WTC11 (cell line): Measurements from ENCODE around the gene RNASE11. TPM values are rescaled to one million over a fixed set of nuclear protein-coding genes. Genes with fewer than 3 reads are reported as not detected.

ENCODE experiments used
- ATAC-seq: fragments of 200-7000 bp; cut with Tn5 transposase; 2 replicates; pipeline ENCODE4 v1.10.0; 2021; ENCODE audit warnings: mild to moderate bottlenecking, moderate library complexity
- CTCF ChIA-PET: fragments of 300-600 bp; sonication (Branson Sonifier 250); formaldehyde crosslinking; loops from one replicate; lab custom pipeline; 2021; ENCODE audit warnings: antibody characterized with exemption; lab: Charles Lee
- POLR2A ChIA-PET: fragments of 350-600 bp; sonication (Branson Sonifier 250); formaldehyde crosslinking; loops from one replicate; lab custom pipeline; 2021; ENCODE audit warnings: antibody characterized with exemption; lab: Charles Lee
- DNase-seq: peaks from one replicate; pipeline ENCODE4 v3.0.0; 2021; ENCODE audit warnings: low spot score
- H3K27ac Mint-ChIP-seq: 2 replicates; pipeline ENCODE4 v1.8.0; 2021; ENCODE audit warnings: mixed read lengths
- H3K27me3 Mint-ChIP-seq: 2 replicates; pipeline ENCODE4 v1.8.0; 2021; ENCODE audit warnings: low read depth, mild to moderate bottlenecking, moderate library complexity, mixed read lengths
- H3K36me3 Mint-ChIP-seq: 2 replicates; pipeline ENCODE4 v1.8.0; 2021; ENCODE audit warnings: mixed read lengths
- H3K4me1 Mint-ChIP-seq: 2 replicates; pipeline ENCODE4 v1.8.0; 2022; ENCODE audit warnings: mixed read lengths
- H3K4me3 Mint-ChIP-seq: 2 replicates; pipeline ENCODE4 v1.8.0; 2021; ENCODE audit warnings: mild to moderate bottlenecking, moderate library complexity, mixed read lengths
- H3K9me3 Mint-ChIP-seq: 2 replicates; pipeline ENCODE4 v1.8.0; 2021; ENCODE audit warnings: mixed read lengths
- ATF6 ChIP-seq: sonication (generic); formaldehyde crosslinking; IDR thresholded peaks from 2 replicates; pipeline ENCODE4 v1.8.1; 2023; ENCODE audit warnings: mild to moderate bottlenecking, missing genetic modification reagents
- CBFB ChIP-seq: sonication (generic); formaldehyde crosslinking; IDR thresholded peaks from 2 replicates; pipeline ENCODE4 v1.8.1; 2022; ENCODE audit warnings: mild to moderate bottlenecking, low read depth, missing genetic modification reagents
- CDX4 ChIP-seq: fragments of 250-450 bp; sonication (Bioruptor Pico); IDR thresholded peaks from 2 replicates; pipeline ENCODE4 v1.9.0; 2021; ENCODE audit warnings: moderate library complexity, mild to moderate bottlenecking, inconsistent platforms, borderline replicate concordance
- EMX1 ChIP-seq: fragments of 250-450 bp; sonication (Bioruptor Pico); IDR thresholded peaks from 2 replicates; pipeline ENCODE4 v1.8.0; 2021; ENCODE audit warnings: mild to moderate bottlenecking
- GABPB1 ChIP-seq: sonication (generic); formaldehyde crosslinking; IDR thresholded peaks from 2 replicates; pipeline ENCODE4 v1.8.1; 2023; ENCODE audit warnings: mild to moderate bottlenecking, missing genetic modification reagents
- JUN ChIP-seq: sonication (generic); formaldehyde crosslinking; IDR thresholded peaks from 2 replicates; pipeline ENCODE4 v1.8.0; 2023; ENCODE audit warnings: mild to moderate bottlenecking, missing genetic modification reagents
- NFE2L1 ChIP-seq: sonication (generic); formaldehyde crosslinking; IDR thresholded peaks from 2 replicates; pipeline ENCODE4 v1.8.1; 2023; ENCODE audit warnings: missing genetic modification reagents
- NFYB ChIP-seq: sonication (generic); formaldehyde crosslinking; conservative IDR thresholded peaks from 2 replicates; pipeline ENCODE4 v1.8.0; 2022; ENCODE audit warnings: low read depth, missing genetic modification reagents
- SP1 ChIP-seq: sonication (generic); formaldehyde crosslinking; conservative IDR thresholded peaks from 2 replicates; pipeline ENCODE4 v1.8.1; 2022; ENCODE audit warnings: missing genetic modification reagents
- ZMAT4 ChIP-seq: fragments of 250-450 bp; sonication (Bioruptor Pico); IDR thresholded peaks from 2 replicates; pipeline ENCODE4 v1.9.0; 2021; ENCODE audit warnings: mild to moderate bottlenecking
- total RNA-seq: library from RNA; stranded (reverse); gene quantifications from 3 replicates; pipeline ENCODE4 v1.2.3, GENCODE V29; 2021
- TF ChIP-seq, protein P1 (sequence below): sonication (generic); formaldehyde crosslinking; IDR thresholded peaks from 2 replicates; pipeline ENCODE4 v1.8.1; 2022; ENCODE audit warnings: missing genetic modification reagents, borderline replicate concordance
- TF ChIP-seq, protein P2 (sequence below): sonication (generic); formaldehyde crosslinking; IDR thresholded peaks from 2 replicates; pipeline ENCODE4 v1.8.0; 2023; ENCODE audit warnings: mild to moderate bottlenecking, missing genetic modification reagents
- TF ChIP-seq, protein P3 (sequence below): fragments of 200-600 bp; IDR thresholded peaks from 2 replicates; pipeline ENCODE4 v1.8.0; 2022; ENCODE audit warnings: antibody characterized with exemption
- TF ChIP-seq, protein P4 (sequence below): sonication (generic); formaldehyde crosslinking; IDR thresholded peaks from 2 replicates; pipeline ENCODE4 v1.8.0; 2022; ENCODE audit warnings: mild to moderate bottlenecking, missing genetic modification reagents

RNASE11 gene
- total RNA-seq, 1 experiment from 2014 or later = not detected

GRCh38 chr14:20611277-20611676 lies 23.5 kb upstream of the RNASE11 start (continued):
- TF ChIP-seq CDX4 (CRISPR knock-in tag) = no peak

GRCh38 chr14:20610002-20610765 lies 22.4 kb upstream of the RNASE11 start:
- Mint-ChIP-seq H3K27me3 (no peaks in the 10 kb centered on the region), H3K4me3 (no peak overlapping the region), H3K4me1 (peaks cover 18% of the 10 kb centered on the region), H3K27ac (no peak overlapping the region), H3K36me3 (no peaks in the 10 kb centered on the region), H3K9me3 (no peaks in the 10 kb centered on the region)
- peak; percentile 88 for DNase-seq
- ATAC-seq = peak; percentile 20
- TF ChIP-seq GABPB1 (CRISPR knock-in tag) (peak; percentile 56), ZMAT4 (CRISPR knock-in tag) (0 out of 2 replicates have a peak, but pooled peaks have one; percentile 23), SP1 (CRISPR knock-in tag) (peak; percentile 33; the same call in 1 of the 2 replicates)
- TF ChIP-seq, protein P1, sequence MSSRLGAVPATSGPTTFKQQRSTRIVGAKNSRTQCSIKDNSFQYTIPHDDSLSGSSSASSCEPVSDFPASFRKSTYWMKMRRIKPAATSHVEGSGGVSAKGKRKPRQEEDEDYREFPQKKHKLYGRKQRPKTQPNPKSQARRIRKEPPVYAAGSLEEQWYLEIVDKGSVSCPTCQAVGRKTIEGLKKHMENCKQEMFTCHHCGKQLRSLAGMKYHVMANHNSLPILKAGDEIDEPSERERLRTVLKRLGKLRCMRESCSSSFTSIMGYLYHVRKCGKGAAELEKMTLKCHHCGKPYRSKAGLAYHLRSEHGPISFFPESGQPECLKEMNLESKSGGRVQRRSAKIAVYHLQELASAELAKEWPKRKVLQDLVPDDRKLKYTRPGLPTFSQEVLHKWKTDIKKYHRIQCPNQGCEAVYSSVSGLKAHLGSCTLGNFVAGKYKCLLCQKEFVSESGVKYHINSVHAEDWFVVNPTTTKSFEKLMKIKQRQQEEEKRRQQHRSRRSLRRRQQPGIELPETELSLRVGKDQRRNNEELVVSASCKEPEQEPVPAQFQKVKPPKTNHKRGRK (CRISPR knock-in tag) = no peak
- POLR2A ChIA-PET = interaction anchor here (0.6 kb wide), 1 partner anchor 204 kb away, joined by 4 read pairs; no protein-coding TSS in a partner anchor
- CTCF ChIA-PET = interaction anchor here (0.6 to 5.2 kb wide), 16 partner anchors 10 to 282 kb away, joined by 3 to 64 read pairs (median 6); partner anchors contain the start of genes APEX1, OSGEP, PARP2 and PIP4P1

DNA sequence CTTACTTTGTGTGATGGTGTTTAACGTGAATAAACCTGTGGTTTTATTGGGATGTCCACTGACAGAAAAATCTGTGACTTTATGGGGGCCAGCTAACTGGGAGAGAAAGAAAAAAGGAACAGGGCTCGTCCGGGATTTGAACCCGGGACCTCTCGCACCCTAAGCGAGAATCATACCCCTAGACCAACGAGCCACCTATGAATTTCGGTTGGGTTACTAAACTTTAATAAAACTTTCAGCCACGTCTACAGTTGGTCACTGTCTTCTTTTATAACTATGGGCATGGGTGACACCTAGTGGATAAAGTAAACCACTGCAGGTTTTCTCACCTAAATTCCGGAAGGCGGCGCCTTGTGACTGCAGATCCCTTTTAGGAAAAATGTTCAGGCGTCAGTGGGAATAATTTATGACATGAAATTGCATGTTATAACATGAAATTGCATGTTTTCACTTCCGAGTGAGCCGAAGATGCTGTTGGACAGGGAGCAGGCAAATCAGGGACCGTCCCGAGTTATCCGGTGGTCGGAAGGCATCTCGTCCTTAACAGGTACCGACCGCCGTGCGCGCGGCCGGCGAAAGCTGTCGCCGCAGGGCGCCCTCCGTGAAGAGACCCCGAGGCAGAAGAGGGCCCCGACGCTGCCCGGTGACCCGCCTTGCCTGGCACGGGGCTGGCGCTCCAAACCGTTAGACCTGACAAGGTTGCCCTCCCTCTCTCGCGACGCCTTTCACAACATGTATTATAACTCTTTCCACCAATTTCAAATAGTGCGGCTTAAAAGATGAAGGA lies 21.6 kb upstream of the RNASE11 start:
- DNase-seq = peak; percentile 59
- POLR2A ChIA-PET = interaction anchor here (0.6 to 1.7 kb wide), 5 partner anchors 140 to 286 kb away, joined by 3 to 11 read pairs (median 3); partner anchors contain the start of genes PARP2, PIP4P1 and PNP
- no peaks in the 10 kb centered on the region for H3K36me3 Mint-ChIP-seq
- TF ChIP-seq, protein P2, sequence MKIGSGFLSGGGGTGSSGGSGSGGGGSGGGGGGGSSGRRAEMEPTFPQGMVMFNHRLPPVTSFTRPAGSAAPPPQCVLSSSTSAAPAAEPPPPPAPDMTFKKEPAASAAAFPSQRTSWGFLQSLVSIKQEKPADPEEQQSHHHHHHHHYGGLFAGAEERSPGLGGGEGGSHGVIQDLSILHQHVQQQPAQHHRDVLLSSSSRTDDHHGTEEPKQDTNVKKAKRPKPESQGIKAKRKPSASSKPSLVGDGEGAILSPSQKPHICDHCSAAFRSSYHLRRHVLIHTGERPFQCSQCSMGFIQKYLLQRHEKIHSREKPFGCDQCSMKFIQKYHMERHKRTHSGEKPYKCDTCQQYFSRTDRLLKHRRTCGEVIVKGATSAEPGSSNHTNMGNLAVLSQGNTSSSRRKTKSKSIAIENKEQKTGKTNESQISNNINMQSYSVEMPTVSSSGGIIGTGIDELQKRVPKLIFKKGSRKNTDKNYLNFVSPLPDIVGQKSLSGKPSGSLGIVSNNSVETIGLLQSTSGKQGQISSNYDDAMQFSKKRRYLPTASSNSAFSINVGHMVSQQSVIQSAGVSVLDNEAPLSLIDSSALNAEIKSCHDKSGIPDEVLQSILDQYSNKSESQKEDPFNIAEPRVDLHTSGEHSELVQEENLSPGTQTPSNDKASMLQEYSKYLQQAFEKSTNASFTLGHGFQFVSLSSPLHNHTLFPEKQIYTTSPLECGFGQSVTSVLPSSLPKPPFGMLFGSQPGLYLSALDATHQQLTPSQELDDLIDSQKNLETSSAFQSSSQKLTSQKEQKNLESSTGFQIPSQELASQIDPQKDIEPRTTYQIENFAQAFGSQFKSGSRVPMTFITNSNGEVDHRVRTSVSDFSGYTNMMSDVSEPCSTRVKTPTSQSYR (CRISPR knock-in tag) = no peak
- TF ChIP-seq EMX1 (CRISPR knock-in tag) (no peak), JUN (no peak), NFYB (CRISPR knock-in tag) (no peak), ATF6 (no peak), CBFB (CRISPR knock-in tag) (no peak), NFE2L1 (CRISPR knock-in tag) (no peak)
- TF ChIP-seq, protein P3, sequence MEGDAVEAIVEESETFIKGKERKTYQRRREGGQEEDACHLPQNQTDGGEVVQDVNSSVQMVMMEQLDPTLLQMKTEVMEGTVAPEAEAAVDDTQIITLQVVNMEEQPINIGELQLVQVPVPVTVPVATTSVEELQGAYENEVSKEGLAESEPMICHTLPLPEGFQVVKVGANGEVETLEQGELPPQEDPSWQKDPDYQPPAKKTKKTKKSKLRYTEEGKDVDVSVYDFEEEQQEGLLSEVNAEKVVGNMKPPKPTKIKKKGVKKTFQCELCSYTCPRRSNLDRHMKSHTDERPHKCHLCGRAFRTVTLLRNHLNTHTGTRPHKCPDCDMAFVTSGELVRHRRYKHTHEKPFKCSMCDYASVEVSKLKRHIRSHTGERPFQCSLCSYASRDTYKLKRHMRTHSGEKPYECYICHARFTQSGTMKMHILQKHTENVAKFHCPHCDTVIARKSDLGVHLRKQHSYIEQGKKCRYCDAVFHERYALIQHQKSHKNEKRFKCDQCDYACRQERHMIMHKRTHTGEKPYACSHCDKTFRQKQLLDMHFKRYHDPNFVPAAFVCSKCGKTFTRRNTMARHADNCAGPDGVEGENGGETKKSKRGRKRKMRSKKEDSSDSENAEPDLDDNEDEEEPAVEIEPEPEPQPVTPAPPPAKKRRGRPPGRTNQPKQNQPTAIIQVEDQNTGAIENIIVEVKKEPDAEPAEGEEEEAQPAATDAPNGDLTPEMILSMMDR = peak; percentile 77
- TF ChIP-seq, protein P4, sequence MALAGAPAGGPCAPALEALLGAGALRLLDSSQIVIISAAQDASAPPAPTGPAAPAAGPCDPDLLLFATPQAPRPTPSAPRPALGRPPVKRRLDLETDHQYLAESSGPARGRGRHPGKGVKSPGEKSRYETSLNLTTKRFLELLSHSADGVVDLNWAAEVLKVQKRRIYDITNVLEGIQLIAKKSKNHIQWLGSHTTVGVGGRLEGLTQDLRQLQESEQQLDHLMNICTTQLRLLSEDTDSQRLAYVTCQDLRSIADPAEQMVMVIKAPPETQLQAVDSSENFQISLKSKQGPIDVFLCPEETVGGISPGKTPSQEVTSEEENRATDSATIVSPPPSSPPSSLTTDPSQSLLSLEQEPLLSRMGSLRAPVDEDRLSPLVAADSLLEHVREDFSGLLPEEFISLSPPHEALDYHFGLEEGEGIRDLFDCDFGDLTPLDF (CRISPR knock-in tag) = no peak

More for the DNA sequence above, 21.6 kb upstream of the RNASE11 start:
- CTCF ChIA-PET = interaction anchor here (0.7 to 5.2 kb wide), 30 partner anchors 9 to 282 kb away, joined by 3 to 64 read pairs (median 4); partner anchors contain the start of genes APEX1, OSGEP, PARP2 and PIP4P1
- Mint-ChIP-seq H3K4me1 (peaks cover 11% of the 10 kb centered on the region), H3K27me3 (no peaks in the 10 kb centered on the region), H3K4me3 (no peak overlapping the region), H3K27ac (no peak overlapping the region), H3K9me3 (no peaks in the 10 kb centered on the region)
- peak; percentile 0; the same call in 1 of the 2 replicates for ATAC-seq
